ENCODE measurements around the gene HCRTR2. TPM values are rescaled to one million over a fixed set of nuclear protein-coding genes. Genes with fewer than 3 reads are reported as not detected.

The HCRTR2 gene
- total RNA-seq (not detected), polyA plus RNA-seq (not detected)

DNA sequence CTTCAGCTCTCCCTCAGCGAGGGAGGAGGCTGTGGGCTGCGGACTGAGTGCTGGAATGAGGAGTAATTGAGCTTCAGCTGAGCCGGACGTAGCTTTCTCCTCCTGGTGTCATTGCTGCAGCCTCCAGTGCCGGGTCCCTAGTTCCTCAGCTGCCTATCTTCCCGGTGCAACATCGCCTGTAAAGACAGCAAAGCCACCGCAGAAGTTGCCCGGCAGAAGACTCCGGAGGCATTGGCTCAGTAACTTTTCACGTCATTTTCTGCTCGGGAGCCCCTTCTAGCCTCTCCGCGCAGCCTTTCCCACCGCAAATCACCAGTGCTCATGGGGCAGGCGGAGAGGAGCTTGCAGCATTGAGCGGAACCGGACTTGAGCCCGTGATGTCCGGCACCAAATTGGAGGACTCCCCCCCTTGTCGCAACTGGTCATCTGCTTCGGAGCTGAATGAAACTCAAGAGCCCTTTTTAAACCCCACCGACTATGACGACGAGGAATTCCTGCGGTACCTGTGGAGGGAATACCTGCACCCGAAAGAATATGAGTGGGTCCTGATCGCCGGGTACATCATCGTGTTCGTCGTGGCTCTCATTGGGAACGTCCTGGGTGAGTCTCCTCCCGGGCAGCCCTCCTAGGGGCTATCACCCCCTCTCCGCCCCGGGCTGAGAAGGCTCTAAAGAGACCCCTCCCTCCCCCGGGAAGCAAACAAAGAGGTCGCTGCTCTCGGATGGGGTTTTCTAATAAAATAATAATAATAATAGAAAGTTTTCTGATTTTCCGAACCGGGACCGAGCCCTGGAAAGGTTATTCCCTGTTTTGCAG lies at the start of gene HCRTR2:
TSS of gene HCRTR2 (plus strand) at position 305 of the 816 bp plus-strand sequence. CDS start at position 378, 73 bp downstream.
- Histone ChIP-seq H3K4me3 (ENCODE audit: low read length in 2 of 2) (no peak within 1 kb of the TSS), H3K36me3 (ENCODE audit: insufficient read depth, low read length) (no peaks in the 10 kb centered on the region), H3K27ac (ENCODE audit: low read depth, low read length) (no peak within 1 kb of the TSS), H3K4me1 (ENCODE audit: insufficient read depth, low read length) (no peaks in the 10 kb centered on the region), H3K27me3 (ENCODE audit: insufficient read depth, low read length) (no peaks in the 10 kb centered on the region), H3K9me3 (ENCODE audit: control insufficient read depth in 1 of 2, low read length in 2 of 2) (peaks cover 0 to 5% of the 10 kb centered on the region in 2 donors)
- Mint-ChIP-seq H3K9me3 (peaks cover 0 to 20% (median 11%) of the 10 kb centered on the region in 8 donors), H3K27ac (no peak within 1 kb of the TSS), H3K4me3 (no peak within 1 kb of the TSS), H3K4me1 (no peaks in the 10 kb centered on the region), H3K36me3 (no peaks in the 10 kb centered on the region), H3K27me3 (peaks cover 0 to 2% of the 10 kb centered on the region in 2 donors)
- POLR2A ChIA-PET (ENCODE audit: partially characterized antibody), result no interaction called here
- intact Hi-C loops (cut with micrococcal nuclease), result no loop called here
- CTCF ChIA-PET (ENCODE audit: partially characterized antibody), result no interaction called here
- no peak for DNase-seq

DNA sequence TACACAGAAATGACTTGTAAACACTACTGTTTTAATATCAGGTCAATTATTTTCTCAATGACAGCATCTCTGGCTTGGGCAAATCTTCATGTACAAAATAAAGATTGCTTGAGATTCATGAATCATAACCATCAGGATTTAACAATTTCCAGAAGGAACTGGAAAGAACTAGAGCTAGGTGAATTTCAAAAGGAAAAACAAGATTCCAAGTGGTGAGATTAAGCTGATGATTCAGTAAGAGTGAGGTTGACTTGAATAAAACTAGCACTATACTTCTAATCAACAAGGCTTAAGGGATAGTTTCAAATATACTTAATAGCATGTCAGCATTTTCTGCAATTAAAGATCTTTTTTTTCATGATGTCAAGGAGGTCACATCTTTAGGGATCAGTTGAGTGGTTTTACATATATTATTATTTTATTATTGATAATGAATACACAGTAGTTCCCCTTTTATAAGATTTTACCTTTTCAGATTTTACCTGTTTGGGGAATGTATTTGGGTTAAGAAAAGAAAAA lies 43.5 kb upstream of the HCRTR2 start:
- Mint-ChIP-seq H3K9me3 (peaks cover 2 to 38% (median 15%) of the 10 kb centered on the region in 8 donors), H3K27me3 (no peaks in the 10 kb centered on the region), H3K4me3 (no peak overlapping the region), H3K36me3 (no peaks in the 10 kb centered on the region), H3K4me1 (no peaks in the 10 kb centered on the region), H3K27ac (no peak overlapping the region)
- DNase-seq, result no peak
- H3K4me1 ChIP-seq (ENCODE audit: insufficient read depth, low read length), result no peaks in the 10 kb centered on the region
- H3K27ac ChIP-seq (ENCODE audit: low read depth, low read length), result no peak overlapping the region
- no peaks in the 10 kb centered on the region for H3K27me3 ChIP-seq (ENCODE audit: insufficient read depth, low read length)
- no peaks in the 10 kb centered on the region for H3K9me3 ChIP-seq (ENCODE audit: control insufficient read depth in 1 of 2, low read length in 2 of 2)
- CTCF ChIA-PET (ENCODE audit: partially characterized antibody), result no interaction called here
- POLR2A ChIA-PET (ENCODE audit: partially characterized antibody), result no interaction called here
- no peak overlapping the region for H3K4me3 ChIP-seq (ENCODE audit: low read length in 2 of 2)
- H3K36me3 ChIP-seq (ENCODE audit: insufficient read depth, low read length), result no peaks in the 10 kb centered on the region
- intact Hi-C loops (cut with micrococcal nuclease), result no loop called here

DNA sequence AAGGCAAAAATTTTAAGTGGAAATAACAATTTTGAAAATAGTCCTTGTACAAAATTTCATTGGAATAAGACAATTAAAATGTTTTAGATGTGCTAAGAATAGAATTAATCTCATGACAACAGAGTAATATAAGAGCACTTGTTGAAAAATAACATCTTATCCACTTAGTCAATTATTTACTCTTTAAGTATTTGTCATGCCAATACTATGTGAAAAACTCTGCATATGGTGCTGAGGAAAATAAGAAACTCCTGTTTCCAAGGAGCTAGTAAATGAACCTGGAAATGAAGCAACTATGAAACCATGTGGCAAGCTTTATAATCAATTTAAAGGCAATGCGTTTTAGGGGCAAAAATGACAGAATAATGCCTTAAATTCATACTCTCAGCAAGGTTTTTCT lies 42.7 kb upstream of the HCRTR2 start:
- Mint-ChIP-seq H3K27ac (no peak overlapping the region), H3K36me3 (no peaks in the 10 kb centered on the region), H3K4me1 (no peaks in the 10 kb centered on the region), H3K9me3 (peaks cover 2 to 32% (median 15%) of the 10 kb centered on the region in 8 donors), H3K4me3 (no peak overlapping the region), H3K27me3 (no peaks in the 10 kb centered on the region)
- no peak overlapping the region for H3K27ac ChIP-seq (ENCODE audit: low read depth, low read length)
- no peak for DNase-seq
- H3K9me3 ChIP-seq (ENCODE audit: control insufficient read depth in 1 of 2, low read length in 2 of 2), result no peaks in the 10 kb centered on the region
- no peaks in the 10 kb centered on the region for H3K27me3 ChIP-seq (ENCODE audit: insufficient read depth, low read length)
- H3K4me1 ChIP-seq (ENCODE audit: insufficient read depth, low read length), result no peaks in the 10 kb centered on the region
- intact Hi-C loops (cut with micrococcal nuclease), result no loop called here
- H3K4me3 ChIP-seq (ENCODE audit: low read length in 2 of 2), result no peak overlapping the region
- CTCF ChIA-PET (ENCODE audit: partially characterized antibody), result no interaction called here
- POLR2A ChIA-PET (ENCODE audit: partially characterized antibody), result no interaction called here
- no peaks in the 10 kb centered on the region for H3K36me3 ChIP-seq (ENCODE audit: insufficient read depth, low read length)

GRCh38 chr6:55136916-55137315 lies 37.4 kb upstream of the HCRTR2 start:
- H3K36me3 Mint-ChIP-seq, result no peaks in the 10 kb centered on the region
- intact Hi-C loops (cut with micrococcal nuclease), result no loop called here
- H3K9me3 Mint-ChIP-seq, result peaks cover 0 to 11% (median 3%) of the 10 kb centered on the region in 8 donors
- ChIA-PET POLR2A (ENCODE audit: partially characterized antibody) (no interaction called here), CTCF (ENCODE audit: partially characterized antibody) (no interaction called here)
- no peak for DNase-seq
- no peaks in the 10 kb centered on the region for H3K27me3 Mint-ChIP-seq
- Histone ChIP-seq H3K4me3 (ENCODE audit: low read length in 2 of 2) (no peak overlapping the region), H3K4me1 (ENCODE audit: insufficient read depth, low read length) (no peaks in the 10 kb centered on the region), H3K9me3 (ENCODE audit: control insufficient read depth in 1 of 2, low read length in 2 of 2) (no peaks in the 10 kb centered on the region), H3K27ac (ENCODE audit: low read depth, low read length) (no peak overlapping the region), H3K36me3 (ENCODE audit: insufficient read depth, low read length) (no peaks in the 10 kb centered on the region), H3K27me3 (ENCODE audit: insufficient read depth, low read length) (no peaks in the 10 kb centered on the region)
- H3K27ac Mint-ChIP-seq, result no peak overlapping the region
- H3K4me3 Mint-ChIP-seq, result no peak overlapping the region
- no peaks in the 10 kb centered on the region for H3K4me1 Mint-ChIP-seq

- CTCF ChIA-PET (ENCODE audit: partially characterized antibody), result no interaction called here
Measured at GRCh38 chr6:55137929-55138693, 36.2 kb upstream of the HCRTR2 start.

GRCh38 chr6:55141611-55142010 lies 32.7 kb upstream of the HCRTR2 start:
- Mint-ChIP-seq H3K9me3 (peaks cover 0 to 13% (median 8%) of the 10 kb centered on the region in 8 donors), H3K27me3 (no peaks in the 10 kb centered on the region), H3K27ac (no peak overlapping the region), H3K36me3 (no peaks in the 10 kb centered on the region), H3K4me3 (no peak overlapping the region), H3K4me1 (no peaks in the 10 kb centered on the region)
- no peak for DNase-seq
- H3K4me1 ChIP-seq (ENCODE audit: insufficient read depth, low read length), result no peaks in the 10 kb centered on the region
- ChIA-PET POLR2A (ENCODE audit: partially characterized antibody) (no interaction called here), CTCF (ENCODE audit: partially characterized antibody) (no interaction called here)
- no peaks in the 10 kb centered on the region for H3K27me3 ChIP-seq (ENCODE audit: insufficient read depth, low read length)
- H3K4me3 ChIP-seq (ENCODE audit: low read length in 2 of 2), result no peak overlapping the region
- H3K27ac ChIP-seq (ENCODE audit: low read depth, low read length), result no peak overlapping the region
- H3K9me3 ChIP-seq (ENCODE audit: control insufficient read depth in 1 of 2, low read length in 2 of 2), result no peaks in the 10 kb centered on the region
- no peaks in the 10 kb centered on the region for H3K36me3 ChIP-seq (ENCODE audit: insufficient read depth, low read length)
- intact Hi-C loops (cut with micrococcal nuclease), result no loop called here

More at GRCh38 chr6:55137929-55138693, 36.2 kb upstream of the HCRTR2 start:
- Mint-ChIP-seq H3K4me3 (no peak overlapping the region), H3K9me3 (peaks cover 0 to 11% (median 3%) of the 10 kb centered on the region in 8 donors), H3K27me3 (no peaks in the 10 kb centered on the region), H3K36me3 (no peaks in the 10 kb centered on the region), H3K4me1 (no peaks in the 10 kb centered on the region), H3K27ac (no peak overlapping the region)
- no peak for DNase-seq
- Histone ChIP-seq H3K9me3 (ENCODE audit: control insufficient read depth in 1 of 2, low read length in 2 of 2) (no peaks in the 10 kb centered on the region), H3K4me1 (ENCODE audit: insufficient read depth, low read length) (no peaks in the 10 kb centered on the region), H3K4me3 (ENCODE audit: low read length in 2 of 2) (no peak overlapping the region), H3K36me3 (ENCODE audit: insufficient read depth, low read length) (no peaks in the 10 kb centered on the region), H3K27me3 (ENCODE audit: insufficient read depth, low read length) (no peaks in the 10 kb centered on the region), H3K27ac (ENCODE audit: low read depth, low read length) (no peak overlapping the region)
- POLR2A ChIA-PET (ENCODE audit: partially characterized antibody), result no interaction called here
- intact Hi-C loops (cut with micrococcal nuclease), result no loop called here

- H3K9me3 ChIP-seq (ENCODE audit: control insufficient read depth in 1 of 2, low read length in 2 of 2), result no peaks in the 10 kb centered on the region
- Mint-ChIP-seq H3K4me1 (no peaks in the 10 kb centered on the region), H3K36me3 (no peaks in the 10 kb centered on the region), H3K4me3 (no peak overlapping the region), H3K27ac (no peak overlapping the region), H3K27me3 (no peaks in the 10 kb centered on the region), H3K9me3 (peaks cover 0 to 15% (median 8%) of the 10 kb centered on the region in 8 donors)
- ChIA-PET CTCF (ENCODE audit: partially characterized antibody) (no interaction called here), POLR2A (ENCODE audit: partially characterized antibody) (no interaction called here)
- no peak for DNase-seq
- H3K4me1 ChIP-seq (ENCODE audit: insufficient read depth, low read length), result no peaks in the 10 kb centered on the region
- intact Hi-C loops (cut with micrococcal nuclease), result no loop called here
- no peak overlapping the region for H3K27ac ChIP-seq (ENCODE audit: low read depth, low read length)
- H3K36me3 ChIP-seq (ENCODE audit: insufficient read depth, low read length), result no peaks in the 10 kb centered on the region
- H3K4me3 ChIP-seq (ENCODE audit: low read length in 2 of 2), result no peak overlapping the region
- H3K27me3 ChIP-seq (ENCODE audit: insufficient read depth, low read length), result no peaks in the 10 kb centered on the region
Measured at GRCh38 chr6:55142610-55143009, 31.7 kb upstream of the HCRTR2 start.
